RCC 7860 (cell line): Measurements from ENCODE around the gene ZC3H12D.
"Not testable (repeated sequence)": the region's sequence is repeated elsewhere in the genome, so short reads cannot be mapped to it uniquely, and the experiment has no call there.

Experiments
- DNase-seq: peaks from one replicate; pipeline ENCODE4 v3.0.0-alpha.2; 2015; ENCODE audit warnings: low spot score
- FAIRE-seq: peaks from 2 replicates; lab custom pipeline; 2012; peaks lifted over from hg19 to GRCh38; lab: Jason Lieb, UNC

The ZC3H12D gene

DNA sequence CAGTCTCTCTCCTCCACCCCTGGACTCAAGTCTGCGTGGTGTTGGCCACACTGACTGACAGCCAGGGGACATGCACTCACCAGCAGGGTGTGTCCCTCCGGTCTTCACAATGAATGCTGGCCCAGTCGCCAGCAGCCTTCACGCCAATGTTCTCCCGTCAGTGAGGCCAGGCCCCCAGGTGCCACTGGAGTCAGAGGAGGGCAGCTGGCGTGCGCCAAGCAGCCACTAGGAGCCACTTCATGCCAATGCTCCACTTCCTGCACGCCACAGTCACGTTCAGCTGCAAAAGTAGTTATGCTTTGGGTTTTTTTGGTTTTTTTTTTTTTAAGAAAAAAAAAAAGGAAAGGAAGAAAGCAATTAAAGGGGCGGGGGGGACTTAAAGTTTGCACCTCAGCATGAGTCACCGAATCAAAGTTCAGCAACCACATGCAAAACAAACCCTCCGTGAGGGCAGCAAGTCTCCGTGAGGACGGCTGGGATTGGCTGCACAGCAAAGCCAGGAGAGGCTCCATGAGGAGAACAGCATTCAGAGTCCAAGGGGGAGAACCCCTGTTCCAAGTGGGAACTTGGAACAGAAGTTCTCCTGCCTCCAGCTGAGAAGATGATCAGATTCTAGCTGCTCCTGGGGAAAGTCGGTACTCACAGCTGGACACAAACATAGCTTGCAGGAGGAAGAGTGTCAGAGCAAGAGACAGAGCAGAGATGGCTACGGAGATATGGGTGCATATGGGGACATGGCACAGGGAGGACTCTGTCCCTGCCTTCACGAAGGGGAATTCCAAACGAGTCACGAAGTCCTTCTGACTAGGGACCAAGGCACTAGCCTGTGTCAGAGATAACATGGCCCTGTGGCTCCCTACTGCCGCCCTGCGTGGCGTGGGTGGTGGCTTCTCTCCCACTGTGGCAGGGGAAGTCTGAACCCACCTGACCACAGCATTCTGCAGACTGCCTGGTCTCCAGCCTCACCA, at the start of gene ZC3H12D:
Gene ZC3H12D (minus strand): TSS at position 282 of the 968 bp plus-strand sequence. CDS start 10,471 bp downstream, outside the sequence.
- DNase-seq (peak; percentile 63), FAIRE-seq (no peak)

DNA sequence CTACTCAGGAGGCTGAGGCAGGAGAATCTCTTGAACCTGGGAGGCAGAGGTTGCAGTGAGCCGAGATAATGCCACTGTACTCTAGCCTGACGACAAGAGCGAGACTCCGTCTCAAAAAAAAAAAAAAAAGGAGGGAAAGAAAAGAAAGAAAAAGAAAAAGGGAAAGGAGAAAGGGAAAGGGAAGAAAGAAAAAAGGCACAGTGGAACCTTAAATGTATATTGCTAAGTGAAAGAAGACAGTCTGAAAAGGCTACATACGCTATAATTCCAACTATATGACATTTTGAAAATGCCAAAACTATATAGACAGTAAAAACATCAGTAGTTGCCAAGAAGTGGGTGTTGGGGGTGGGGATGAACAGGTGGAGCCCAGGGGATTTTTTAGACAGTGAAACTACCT, 44.8 kb upstream of the ZC3H12D start:
- DNase-seq (no peak), FAIRE-seq (no peak)

DNA sequence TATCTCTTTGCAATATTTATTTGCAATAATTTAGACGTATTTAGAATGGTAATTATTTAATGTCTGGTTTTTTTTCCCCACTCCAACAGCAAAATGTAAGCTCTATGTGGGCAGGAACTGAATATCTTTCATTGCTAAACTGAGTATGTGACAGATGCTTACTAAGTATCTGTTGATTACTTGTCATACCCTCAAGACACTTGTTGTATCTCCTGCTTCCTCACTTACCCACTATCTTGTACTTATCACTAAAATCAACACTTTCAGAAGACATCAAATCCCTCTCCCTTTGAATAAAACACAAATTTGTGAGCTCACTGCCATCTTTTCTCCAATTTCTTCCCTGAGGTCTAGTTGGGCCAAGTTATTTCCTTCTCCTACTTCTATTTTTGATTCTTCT, 30.7 kb upstream of the ZC3H12D start:
- no peak for FAIRE-seq

DNA sequence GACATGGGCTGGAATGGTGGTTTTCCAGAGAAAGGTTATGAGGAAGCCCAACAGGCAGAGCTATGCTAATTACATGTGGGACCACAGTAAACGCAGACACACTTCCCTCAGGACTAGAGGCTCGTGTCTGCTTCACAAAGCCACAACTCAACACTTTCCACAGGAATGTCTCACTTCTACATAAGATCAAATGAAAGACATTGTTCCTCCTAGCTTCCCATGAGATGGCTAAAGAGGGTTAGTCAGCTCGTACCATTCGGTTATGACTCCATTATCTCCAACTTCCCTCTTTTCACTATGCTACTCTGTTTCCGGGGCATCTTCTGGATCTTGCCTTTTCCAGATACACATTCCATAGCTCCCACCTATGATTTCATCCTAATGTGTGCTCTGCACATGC, 29.1 kb upstream of the ZC3H12D start:
- DNase-seq = no peak
- FAIRE-seq = no peak

More for the DNA sequence above, 30.7 kb upstream of the ZC3H12D start:
- DNase-seq = no peak

DNA sequence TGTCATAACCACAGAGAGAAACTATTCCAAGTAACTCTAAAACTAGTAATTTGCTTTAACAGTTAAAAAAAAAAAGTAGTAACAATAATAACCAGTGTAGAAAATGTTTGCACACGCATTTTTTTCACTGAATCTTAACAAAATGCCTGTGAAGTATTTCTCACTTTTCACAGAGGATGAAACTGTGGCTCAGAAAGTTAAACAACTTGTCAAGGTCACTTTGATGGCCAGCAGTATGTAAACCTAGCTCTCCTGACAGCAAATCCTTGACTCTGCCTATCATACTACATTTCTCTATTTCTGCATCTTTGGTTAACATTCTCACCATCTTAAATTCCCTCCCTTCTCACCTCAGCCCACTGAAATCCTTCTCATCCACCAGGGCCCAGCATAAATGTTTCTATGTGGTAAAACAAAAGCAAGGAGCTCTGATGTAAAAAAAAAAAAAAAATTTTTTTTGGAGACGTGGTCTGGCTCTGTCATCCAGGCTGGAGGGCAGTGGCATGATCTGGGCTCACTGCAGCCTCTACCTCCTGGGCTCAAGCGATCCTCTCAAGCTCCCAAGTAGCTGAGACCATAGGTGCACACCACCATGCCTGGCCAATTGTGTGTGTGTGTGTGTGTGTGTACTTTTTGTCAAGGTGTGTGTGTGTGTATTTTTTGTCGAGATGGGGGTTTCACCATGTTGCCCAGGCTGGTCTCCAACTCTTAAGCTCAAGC, 26.1 kb upstream of the ZC3H12D start:
- DNase-seq (no peak), FAIRE-seq (no peak)

DNA sequence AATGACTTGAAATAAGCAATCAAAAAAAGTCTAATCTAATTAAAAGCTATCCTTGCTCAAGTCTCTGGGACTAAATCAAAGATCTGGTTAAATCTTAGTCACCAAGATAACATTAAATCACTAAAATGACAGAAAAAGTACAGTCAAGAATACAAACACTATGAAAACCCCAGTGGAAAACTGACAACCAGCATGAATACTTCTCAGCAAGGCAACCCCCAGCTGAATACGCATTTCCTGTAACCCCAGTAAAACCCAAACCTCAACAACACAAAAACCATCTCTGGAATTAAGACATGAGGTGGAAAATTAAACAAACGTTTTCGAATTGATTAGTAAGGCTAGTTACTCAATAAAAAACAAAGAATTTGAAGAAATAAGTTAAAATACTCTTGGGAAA, 23.7 kb upstream of the ZC3H12D start:
- FAIRE-seq = no peak
- DNase-seq = no peak

DNA sequence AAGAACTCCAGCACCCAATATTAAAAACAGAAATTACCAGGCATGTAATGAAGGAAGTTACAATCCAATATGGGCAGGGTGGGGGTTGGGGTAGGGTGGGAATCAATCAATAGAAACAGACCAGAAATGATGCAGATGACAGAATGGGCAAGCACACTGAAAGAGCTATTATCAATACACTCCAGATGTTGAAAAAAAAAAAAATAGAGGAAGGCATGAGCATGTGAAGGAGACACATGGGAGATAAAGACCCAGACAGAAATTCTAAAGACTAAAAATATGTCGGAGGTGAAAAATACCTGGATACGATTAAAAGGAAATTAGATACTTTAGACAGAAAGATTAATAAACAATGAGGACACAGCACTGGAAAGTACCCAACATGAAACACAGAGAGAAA, 19.1 kb upstream of the ZC3H12D start:
- DNase-seq (no peak), FAIRE-seq (no peak)

DNA sequence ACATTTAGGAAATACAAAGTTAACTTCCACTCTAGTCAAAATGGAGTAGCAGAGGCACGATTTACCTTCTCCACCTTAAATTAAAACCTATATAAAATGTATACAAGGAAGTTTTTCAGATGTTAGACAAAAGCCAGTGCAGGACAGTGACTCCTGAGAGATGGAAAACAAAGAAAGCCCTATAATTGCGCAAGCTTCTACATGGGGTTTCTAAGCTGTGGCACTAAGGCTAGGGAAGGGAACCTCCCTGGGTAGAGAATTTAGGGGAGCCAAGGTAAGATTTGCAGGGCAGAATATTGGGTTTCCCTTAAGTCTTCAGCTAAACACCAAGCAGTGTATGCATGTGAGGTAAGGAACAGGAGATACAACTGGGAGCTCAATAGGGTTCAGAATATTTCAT, 18.5 kb upstream of the ZC3H12D start:
- FAIRE-seq = no peak

DNA sequence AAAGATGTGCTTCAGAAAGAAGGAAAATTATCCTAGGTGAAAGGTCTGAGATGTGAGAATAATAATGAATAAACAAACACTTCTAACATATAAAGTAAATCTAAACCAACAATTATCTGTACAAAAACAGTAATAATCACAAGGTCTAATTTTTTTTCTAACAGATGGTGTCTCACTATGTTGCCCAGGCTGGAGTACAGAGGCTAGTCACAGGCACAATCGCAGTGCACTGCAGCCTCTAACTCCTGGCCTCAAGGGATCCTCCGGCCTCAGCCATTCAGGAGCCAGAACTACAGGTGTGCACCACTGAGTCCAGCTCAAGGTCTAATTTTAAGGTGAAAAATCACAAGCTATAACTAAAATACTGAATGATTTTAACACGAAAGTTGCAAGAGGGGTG, 17.0 kb upstream of the ZC3H12D start:
- no peak for FAIRE-seq
- DNase-seq = no peak

More for the DNA sequence above, 18.5 kb upstream of the ZC3H12D start:
- no peak for DNase-seq

DNA sequence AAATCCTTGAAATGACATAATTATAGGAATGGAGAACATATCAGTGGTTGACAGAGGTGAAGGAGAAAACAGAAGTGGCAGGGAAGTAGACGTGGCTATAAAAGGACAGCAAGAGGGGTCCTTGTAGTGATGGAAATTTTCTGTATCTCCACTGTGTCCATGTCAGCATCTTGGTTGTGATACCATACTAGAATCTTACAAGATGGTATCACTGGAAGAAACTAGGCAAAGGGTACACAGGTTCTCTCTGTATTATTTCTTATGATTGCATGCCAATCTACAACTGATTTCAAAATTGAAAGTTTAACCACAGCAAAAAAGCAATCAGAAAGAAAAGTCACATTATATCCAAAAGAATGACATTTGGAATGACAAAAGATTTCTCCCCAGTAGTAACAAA, 16.4 kb upstream of the ZC3H12D start:
- DNase-seq (no peak), FAIRE-seq (no peak)

DNA sequence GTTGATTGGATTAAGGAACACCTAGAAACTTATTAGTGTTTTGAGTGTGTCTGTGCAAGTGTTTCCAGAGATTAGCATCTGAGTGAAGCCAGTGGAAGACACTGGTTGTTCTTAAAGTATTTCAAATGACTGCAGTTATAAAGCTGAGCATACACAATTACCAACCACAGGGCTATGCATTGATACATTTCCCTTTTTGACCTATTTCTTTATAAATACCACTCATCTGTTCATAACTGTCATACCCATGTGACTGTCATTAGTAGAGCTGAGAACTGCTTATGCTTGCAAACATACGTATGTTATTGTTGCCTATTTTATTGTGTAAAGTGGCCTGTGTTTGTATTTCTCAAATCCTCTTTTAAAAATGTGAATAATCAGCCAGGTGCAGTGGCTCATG, 15.3 kb upstream of the ZC3H12D start:
- no peak for DNase-seq
- no peak for FAIRE-seq

DNA sequence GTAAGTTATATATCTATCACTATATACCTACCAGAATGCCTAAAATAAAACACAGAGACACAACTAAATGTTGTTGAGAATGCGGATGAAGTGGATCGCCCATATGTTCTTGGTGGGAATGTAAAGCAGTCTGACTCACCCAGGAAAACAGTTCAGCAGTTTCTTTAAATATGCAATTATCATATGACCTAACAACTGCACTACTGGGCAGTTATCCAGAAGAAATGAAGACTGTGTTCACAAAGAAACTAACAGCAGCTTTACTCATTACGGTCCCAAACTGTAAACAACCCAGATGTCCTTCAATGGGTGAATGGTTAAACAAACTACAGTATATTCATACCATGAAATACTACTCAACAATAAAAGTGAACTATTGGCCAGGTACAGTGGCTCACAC, 14.3 kb upstream of the ZC3H12D start:
- DNase-seq (no peak), FAIRE-seq (no peak)

DNA sequence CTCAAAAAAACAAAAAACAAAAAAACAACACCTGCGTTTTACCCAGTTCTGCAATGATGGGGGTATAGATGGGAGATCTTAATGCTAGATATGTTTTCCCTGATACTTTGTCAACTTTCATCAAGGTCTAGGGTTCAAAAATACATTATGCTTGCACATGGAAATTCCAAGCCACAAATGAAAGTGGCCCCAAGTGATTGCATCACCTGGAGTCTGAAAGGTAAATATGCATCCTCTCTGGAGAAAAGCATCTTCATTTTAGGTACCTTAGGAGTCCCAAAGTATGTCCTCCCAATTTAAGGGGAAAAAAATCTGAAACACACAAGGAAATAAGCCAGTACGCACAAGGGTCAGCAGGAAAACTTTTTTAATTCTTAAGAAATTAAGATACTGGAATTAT, 12.6 kb upstream of the ZC3H12D start:
- FAIRE-seq = no peak
- no peak for DNase-seq

DNA sequence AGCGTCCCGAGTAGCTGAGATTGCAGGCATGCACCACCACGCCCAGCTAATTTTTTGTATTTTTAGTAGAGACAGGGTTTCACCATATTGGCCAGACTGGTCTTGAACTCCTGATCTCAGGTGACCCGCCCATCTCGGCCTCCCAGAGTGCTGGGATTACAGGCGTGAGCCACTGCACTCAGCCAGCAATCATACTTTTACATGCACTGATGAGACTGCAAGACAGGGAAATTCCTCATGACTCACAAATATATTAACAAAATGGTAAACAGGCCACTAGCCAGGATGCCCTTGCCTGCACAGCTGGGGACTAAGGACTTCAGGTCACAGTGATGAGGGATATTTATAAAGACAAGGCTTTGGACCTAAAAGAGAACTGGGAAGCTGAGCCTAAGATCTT, 11.8 kb upstream of the ZC3H12D start:
- not testable (repeated sequence) for FAIRE-seq
- DNase-seq = peak; percentile 76

DNA sequence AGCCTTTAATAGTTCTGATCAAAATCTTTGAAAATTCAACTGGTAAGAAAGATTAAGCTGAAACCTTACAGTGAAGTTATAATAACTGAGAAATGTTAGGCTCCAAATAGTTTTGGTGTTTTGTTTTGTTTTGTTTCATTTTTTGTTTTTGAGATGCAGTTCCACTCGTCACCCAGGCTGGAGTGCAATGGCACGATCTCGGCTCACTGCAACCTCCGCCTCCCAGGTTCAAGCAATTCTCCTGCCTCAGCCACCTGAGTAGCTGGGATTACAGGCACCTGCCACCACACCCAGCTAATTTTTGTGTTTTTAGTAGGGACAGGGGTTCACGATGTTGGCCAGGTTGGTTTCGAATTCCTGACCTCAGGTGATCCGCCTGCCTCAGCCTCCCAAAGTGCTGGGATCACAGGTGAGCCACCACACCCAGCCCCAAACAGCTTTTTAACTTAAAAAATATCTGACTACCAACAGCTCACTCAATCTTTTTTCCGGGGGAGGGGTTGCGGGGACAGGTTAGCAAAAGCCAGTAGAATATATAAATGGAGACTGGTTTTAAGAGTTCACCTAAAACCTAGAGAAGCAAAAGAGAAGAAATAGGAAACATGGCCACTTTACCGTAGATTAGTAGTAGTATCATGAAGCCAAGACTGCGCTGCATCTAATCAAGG, 10.7 kb upstream of the ZC3H12D start:
- FAIRE-seq, DNase-seq: not testable (repeated sequence)

DNA sequence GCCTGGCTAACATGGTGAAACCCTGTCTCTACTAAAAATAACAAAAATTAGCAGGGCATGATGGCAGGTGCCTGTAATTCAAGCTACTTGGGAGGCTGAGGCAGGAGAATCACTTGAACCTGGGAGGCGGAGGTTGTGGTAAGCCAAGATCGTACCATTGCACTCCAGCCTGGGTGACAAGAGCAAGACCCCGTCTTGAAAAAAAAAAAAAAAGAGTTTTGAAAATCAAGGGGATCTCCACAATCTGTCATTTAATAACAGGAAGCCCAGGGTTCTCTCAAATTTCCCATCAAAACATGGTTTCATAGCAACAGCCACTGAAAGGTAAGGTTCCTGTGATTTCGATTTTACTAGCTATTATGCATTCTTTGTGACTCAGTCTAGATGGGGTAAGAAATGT, 10.0 kb upstream of the ZC3H12D start:
- DNase-seq = peak; percentile 11
- FAIRE-seq = not testable (repeated sequence)

DNA sequence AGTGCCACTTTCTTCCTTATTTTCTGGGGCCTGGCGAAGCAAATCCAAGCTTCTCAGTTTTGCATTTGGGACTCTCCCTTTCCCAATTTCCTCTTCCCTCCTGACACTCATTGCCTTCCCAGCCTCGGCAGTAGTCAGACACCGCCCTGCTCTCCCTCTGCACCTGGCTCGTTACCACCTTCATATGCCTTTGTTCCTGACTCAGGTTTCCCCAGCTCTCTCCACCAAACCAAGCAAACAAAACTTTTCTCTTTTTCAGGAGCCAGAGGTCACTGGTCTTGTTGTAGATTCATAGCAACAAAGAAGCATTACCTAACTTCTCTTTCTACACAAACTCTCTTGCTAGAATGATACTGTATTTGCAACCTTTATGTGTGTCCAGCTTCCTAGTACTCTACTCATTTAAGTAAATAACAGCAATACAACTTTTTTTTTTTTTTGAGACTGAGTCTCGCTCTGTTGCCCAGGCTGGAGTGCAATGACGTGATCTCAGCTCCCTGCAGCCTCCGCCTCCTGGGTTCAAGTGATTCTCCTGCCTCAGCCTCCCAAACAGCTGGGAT, 9.0 kb upstream of the ZC3H12D start:
- DNase-seq = no peak
- no peak for FAIRE-seq

DNA sequence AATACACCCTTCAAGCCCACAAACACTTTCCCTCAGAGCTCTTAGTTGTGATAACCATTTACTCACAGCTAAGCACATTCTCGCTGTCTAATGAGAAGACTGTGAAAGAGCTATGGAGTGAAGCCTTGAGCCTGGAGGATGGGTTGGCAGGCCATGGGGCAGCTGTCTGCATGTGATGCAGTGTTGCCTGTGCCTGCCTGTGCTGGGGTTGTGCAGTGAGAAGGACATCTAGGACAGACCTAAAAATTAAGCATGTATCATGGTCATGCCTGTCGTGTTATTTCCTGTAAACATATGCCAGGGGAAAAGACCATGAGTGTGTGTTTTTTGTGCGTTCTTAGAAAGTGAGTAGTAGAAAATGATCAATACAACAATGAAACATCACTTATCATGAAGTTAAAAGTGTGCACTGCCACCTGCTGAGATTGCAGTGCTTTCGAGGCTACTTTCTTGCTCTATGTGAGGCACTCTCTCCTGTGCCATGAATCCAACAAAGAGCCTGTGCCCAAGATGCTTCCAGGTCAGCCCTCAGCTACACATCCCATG, 8.1 kb upstream of the ZC3H12D start:
- FAIRE-seq = no peak
- DNase-seq = no peak

DNA sequence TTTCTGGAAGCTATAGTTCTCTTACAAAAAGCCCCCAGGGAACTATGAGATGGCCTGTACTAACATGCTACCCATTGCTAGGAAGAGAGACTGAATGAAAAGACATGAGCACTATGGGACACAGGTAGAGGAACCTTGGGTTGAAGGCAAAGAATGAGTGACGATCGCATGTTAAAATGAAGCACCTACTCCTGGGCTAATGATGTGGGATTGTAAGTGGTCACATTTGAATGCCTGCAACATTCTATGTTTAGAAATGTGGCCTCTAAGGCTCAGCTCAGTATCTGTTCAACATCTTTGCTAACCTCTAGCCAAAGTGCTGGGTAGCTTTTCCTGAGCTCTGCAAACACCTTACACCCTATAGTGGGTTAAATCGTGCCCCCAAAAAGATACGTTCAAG, 5.2 kb upstream of the ZC3H12D start:
- FAIRE-seq (no peak), DNase-seq (no peak)

DNA sequence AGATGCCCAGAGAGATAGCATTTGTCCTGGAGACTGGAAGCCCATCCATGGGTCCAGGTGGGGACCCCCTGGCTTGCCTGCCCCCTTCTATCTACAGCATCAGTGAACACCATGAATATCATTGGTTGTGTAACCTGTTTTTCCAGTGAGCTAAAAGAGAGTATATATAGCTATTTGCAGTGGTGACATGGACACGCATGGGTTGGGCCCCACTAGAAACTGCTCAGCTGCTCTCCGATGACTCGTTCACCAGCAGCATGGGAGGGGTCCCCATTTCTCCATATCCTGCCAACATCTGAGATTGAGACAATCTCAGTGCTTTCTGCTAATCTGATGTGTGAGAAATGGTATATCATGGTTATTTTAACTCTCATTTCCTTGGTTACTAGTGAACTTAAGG, 4.0 kb upstream of the ZC3H12D start:
- DNase-seq (no peak), FAIRE-seq (no peak)

DNA sequence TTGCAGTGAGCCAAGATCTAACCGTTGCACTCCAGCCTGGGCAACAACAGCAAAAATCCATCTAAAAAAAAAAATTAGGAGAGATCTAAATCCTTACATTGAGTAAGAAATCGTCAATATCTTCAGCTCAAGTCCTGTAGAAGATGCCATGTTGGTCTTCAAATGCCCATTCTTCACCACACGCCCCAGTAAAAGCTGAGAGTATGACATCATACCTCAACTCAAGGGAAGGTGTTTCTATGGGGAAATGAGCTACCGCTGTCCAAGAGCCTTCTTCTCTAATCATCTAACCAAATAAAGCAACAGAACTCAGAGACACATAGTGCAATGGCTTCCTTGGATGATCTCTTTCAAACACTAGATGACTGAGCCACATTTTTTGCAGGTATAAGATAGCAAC, 2.5 kb upstream of the ZC3H12D start:
- no peak for FAIRE-seq
- no peak for DNase-seq
